Measurements from ENCODE around the gene ADSL.

The ADSL gene

DNA sequence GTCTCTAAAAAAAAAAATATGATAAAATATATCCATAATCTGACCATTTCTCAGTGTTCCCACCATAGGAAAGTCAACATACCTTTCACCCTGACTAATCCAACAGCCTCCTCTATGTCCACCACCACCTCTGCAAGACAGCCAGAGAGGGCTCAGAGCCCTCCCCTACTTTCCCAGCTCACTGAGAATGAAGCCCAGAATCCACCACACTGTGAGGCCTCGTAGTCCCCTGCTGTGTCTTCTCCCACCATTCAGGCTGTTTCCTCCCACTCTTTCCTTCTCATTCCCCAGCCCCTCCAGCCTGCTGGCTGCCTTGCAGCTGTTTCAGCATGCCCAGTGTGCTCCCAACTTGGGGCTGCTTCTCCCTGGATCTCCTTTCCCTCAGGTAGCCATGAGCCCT is 51.1 kb downstream of the ADSL start:
- no peak for DNase-seq (ENCODE audit: low read depth, low spot score)
- no peak overlapping the region for H3K4me3 ChIP-seq (ENCODE audit: low read depth, low read length)
- TF ChIP-seq, protein P1, sequence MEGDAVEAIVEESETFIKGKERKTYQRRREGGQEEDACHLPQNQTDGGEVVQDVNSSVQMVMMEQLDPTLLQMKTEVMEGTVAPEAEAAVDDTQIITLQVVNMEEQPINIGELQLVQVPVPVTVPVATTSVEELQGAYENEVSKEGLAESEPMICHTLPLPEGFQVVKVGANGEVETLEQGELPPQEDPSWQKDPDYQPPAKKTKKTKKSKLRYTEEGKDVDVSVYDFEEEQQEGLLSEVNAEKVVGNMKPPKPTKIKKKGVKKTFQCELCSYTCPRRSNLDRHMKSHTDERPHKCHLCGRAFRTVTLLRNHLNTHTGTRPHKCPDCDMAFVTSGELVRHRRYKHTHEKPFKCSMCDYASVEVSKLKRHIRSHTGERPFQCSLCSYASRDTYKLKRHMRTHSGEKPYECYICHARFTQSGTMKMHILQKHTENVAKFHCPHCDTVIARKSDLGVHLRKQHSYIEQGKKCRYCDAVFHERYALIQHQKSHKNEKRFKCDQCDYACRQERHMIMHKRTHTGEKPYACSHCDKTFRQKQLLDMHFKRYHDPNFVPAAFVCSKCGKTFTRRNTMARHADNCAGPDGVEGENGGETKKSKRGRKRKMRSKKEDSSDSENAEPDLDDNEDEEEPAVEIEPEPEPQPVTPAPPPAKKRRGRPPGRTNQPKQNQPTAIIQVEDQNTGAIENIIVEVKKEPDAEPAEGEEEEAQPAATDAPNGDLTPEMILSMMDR (IDR thresholded peaks at IDR 0.05; ENCODE audit: insufficient read depth, low read length, missing control alignments): no peak
- ChIA-PET CTCF (interaction anchor here (1.2 to 1.4 kb wide), 2 partner anchors 13 to 248 kb away, joined by 4 to 6 read pairs; no protein-coding TSS in a partner anchor), POLR2A (interaction anchor here (0.5 to 0.6 kb wide), 2 partner anchors 20 to 383 kb away, joined by 3 to 4 read pairs; no protein-coding TSS in a partner anchor)

DNA sequence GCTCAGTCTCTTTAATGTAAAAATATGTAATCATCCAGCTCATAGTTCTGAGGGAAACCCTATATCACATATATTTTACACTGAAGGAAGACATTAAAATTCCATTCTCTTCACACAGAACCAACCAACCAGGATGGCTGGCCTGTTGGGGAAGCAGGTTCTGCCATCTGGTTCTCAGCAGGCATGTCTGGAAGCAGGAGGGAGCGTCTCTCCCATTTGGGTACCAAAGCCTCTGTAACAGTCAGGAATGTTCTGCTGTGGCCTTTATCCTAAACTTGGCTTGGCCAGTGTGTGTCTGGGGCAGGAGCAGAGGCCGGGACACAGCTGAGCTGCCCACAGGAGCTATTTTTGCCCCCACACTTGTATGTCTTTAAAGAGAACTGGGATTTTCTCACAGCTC is 53.3 kb downstream of the ADSL start:
- TF ChIP-seq, protein P1 (IDR thresholded peaks at IDR 0.05; ENCODE audit: insufficient read depth, low read length, missing control alignments): no peak
- POLR2A ChIA-PET: no interaction called here
- DNase-seq (ENCODE audit: low read depth, low spot score): no peak
- CTCF ChIA-PET: interaction anchor here (1.1 to 2.1 kb wide), 3 partner anchors 8 to 247 kb away, joined by 4 to 6 read pairs (median 5); no protein-coding TSS in a partner anchor
- H3K4me3 ChIP-seq (ENCODE audit: low read depth, low read length): no peak overlapping the region

GRCh38 chr22:40400159-40400558 is 53.9 kb downstream of the ADSL start:
- TF ChIP-seq, protein P1 (IDR thresholded peaks at IDR 0.05; ENCODE audit: insufficient read depth, low read length, missing control alignments): no peak
- ChIA-PET CTCF (interaction anchor here (2.1 kb wide), 1 partner anchor 246 kb away, joined by 6 read pairs; no protein-coding TSS in a partner anchor), POLR2A (interaction anchor here (0.6 to 1.0 kb wide), 2 partner anchors 9 to 16 kb away, joined by 3 read pairs; no protein-coding TSS in a partner anchor)
- no peak for DNase-seq (ENCODE audit: low read depth, low spot score)
- no peak overlapping the region for H3K4me3 ChIP-seq (ENCODE audit: low read depth, low read length)

DNA sequence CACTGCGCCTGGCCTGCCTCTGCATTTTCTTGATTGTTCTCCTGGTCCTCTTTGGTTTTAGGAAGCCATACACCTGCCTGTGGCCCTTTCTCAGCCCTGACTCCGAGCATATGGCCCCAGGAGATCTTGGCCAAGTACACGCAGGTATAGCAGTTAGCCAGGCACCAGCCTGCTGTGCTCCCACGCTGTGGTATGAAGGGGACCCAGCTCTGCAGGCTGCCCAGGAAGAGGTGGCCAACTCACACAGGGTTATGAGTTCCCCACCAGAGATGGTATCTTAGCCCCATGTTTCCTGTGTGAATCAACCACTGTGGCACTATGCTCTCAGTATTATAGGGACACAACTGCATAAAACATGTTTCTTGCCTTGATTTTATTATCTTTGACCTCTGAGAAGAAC is 55.2 kb downstream of the ADSL start:
- DNase-seq (ENCODE audit: low read depth, low spot score): no peak
- ChIA-PET POLR2A (no interaction called here), CTCF (no interaction called here)
- TF ChIP-seq, protein P1 (IDR thresholded peaks at IDR 0.05; ENCODE audit: insufficient read depth, low read length, missing control alignments): no peak
- no peak overlapping the region for H3K4me3 ChIP-seq (ENCODE audit: low read depth, low read length)

GRCh38 chr22:40401981-40402406 is 55.7 kb downstream of the ADSL start:
- no peak overlapping the region for H3K4me3 ChIP-seq (ENCODE audit: low read depth, low read length)
- POLR2A ChIA-PET: no interaction called here
- DNase-seq (ENCODE audit: low read depth, low spot score): no peak
- CTCF ChIA-PET: no interaction called here
- TF ChIP-seq, protein P1 (IDR thresholded peaks at IDR 0.05; ENCODE audit: insufficient read depth, low read length, missing control alignments): no peak

GRCh38 chr22:40403141-40403540 is 56.8 kb downstream of the ADSL start:
- H3K4me3 ChIP-seq (ENCODE audit: low read depth, low read length): no peak overlapping the region
- ChIA-PET POLR2A (no interaction called here), CTCF (no interaction called here)
- TF ChIP-seq, protein P1 (IDR thresholded peaks at IDR 0.05; ENCODE audit: insufficient read depth, low read length, missing control alignments): no peak
- no peak for DNase-seq (ENCODE audit: low read depth, low spot score)

Measured in AG04449 (cell line).